Fibroblast of lung (primary cell): Measurements from ENCODE around the gene ALG1.

Experiments
- EZH2 ChIP-seq: IDR thresholded peaks from 2 replicates; pipeline ENCODE4 v1.5.1; 2012; ENCODE audit warnings: low read length, control low read depth, mild to moderate bottlenecking; ENCODE audit errors: missing control alignments
- TF ChIP-seq, protein P1 (sequence below), 2 donors: IDR thresholded peaks in 1 of 2; conservative IDR thresholded peaks in 1 of 2; 1 replicate in 1 of 2; 2 replicates in 1 of 2; pipeline ENCODE4 v1.5.1; 2011 to 2012; ENCODE audit warnings: low read length in 2 of 2, control low read depth in 1 of 2, inconsistent platforms in 1 of 2, low read depth in 1 of 2, mild to moderate bottlenecking in 1 of 2

DNA sequence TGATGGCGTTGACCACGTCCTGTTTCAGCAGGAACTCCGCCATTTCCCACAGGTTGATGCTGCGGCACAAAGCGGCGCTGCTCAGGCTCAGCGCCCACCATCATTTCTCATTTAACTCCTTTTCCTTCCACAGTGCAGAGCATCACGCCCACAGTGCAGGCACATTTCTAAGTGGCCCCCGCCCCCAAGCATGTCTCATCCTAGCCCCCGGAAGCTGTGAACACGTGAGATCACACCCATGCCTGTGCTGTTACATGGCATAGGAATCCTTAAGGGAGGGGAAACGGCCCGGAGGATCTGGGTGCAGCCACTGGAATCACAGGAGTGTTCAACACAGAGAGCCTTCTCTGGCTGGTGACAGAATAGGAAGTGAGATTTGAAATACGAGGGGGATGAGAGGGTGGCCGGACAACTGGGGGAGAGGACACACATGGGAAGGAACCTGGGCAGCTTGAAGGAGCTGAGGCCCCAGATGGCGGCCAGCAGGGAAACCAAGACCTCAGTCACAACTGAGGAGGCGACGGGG lies 42.6 kb upstream of the ALG1 start:
- TF ChIP-seq, protein P1, sequence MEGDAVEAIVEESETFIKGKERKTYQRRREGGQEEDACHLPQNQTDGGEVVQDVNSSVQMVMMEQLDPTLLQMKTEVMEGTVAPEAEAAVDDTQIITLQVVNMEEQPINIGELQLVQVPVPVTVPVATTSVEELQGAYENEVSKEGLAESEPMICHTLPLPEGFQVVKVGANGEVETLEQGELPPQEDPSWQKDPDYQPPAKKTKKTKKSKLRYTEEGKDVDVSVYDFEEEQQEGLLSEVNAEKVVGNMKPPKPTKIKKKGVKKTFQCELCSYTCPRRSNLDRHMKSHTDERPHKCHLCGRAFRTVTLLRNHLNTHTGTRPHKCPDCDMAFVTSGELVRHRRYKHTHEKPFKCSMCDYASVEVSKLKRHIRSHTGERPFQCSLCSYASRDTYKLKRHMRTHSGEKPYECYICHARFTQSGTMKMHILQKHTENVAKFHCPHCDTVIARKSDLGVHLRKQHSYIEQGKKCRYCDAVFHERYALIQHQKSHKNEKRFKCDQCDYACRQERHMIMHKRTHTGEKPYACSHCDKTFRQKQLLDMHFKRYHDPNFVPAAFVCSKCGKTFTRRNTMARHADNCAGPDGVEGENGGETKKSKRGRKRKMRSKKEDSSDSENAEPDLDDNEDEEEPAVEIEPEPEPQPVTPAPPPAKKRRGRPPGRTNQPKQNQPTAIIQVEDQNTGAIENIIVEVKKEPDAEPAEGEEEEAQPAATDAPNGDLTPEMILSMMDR (conservative IDR thresholded peaks at IDR 0.05 in 1 of 2, IDR thresholded peaks at IDR 0.05 in 1 of 2; ENCODE audit: low read depth in 1 of 2, low read length in 2 of 2): no peak
- TF ChIP-seq EZH2: no peak
